A673 (cell line): ENCODE results near the gene RAB28.

Source experiments
- CTCF ChIP-seq: fragments of 300-800, 200-600 bp; sonication (generic); conservative IDR thresholded peaks from 2 replicates; pipeline ENCODE4 v1.5.1; 2017; ENCODE audit warnings: low read depth, mild to moderate bottlenecking, antibody characterized with exemption, low read length, moderate library complexity, mixed read lengths
- EZH2 ChIP-seq: fragments of 200-600 bp; sonication (generic); IDR thresholded peaks from 2 replicates; pipeline ENCODE4 v1.6.1; 2017; ENCODE audit warnings: borderline replicate concordance, low read depth, mild to moderate bottlenecking, mixed read lengths, antibody characterized with exemption, low read length; ENCODE audit not compliant: poor library complexity, severe bottlenecking

- TF ChIP-seq CTCF (no peak), EZH2 (no peak)
These were observed 139.9 kb downstream of the RAB28 start for GRCh38 chr4:13344216-13344615.
